Smooth muscle cell (in vitro differentiated cells): ENCODE results near the gene NPHP4. TPM values are rescaled to one million over a fixed set of nuclear protein-coding genes. Genes with fewer than 3 reads are reported as not detected.

Experiments
- DNase-seq: peaks from one replicate; lab custom pipeline; 2025; ENCODE audit not compliant: unreplicated experiment; lab: John Stamatoyannopoulos, UW
- H2AFZ ChIP-seq: fragments of 200-600 bp; sonication (generic); 2 replicates; pipeline ENCODE4 v1.6.0; 2016; ENCODE audit warnings: antibody characterized with exemption, low read depth, mild to moderate bottlenecking
- H3F3A ChIP-seq: fragments of 200-600 bp; sonication (generic); 2 replicates; pipeline ENCODE4 v1.6.0; 2017; ENCODE audit warnings: antibody characterized with exemption, low read depth
- H3K27ac ChIP-seq: fragments of 200-600 bp; sonication (generic); 2 replicates; pipeline ENCODE4 v1.5.1; 2016; ENCODE audit warnings: low read depth, mild to moderate bottlenecking
- H3K27me3 ChIP-seq: fragments of 200-600 bp; sonication (generic); 2 replicates; pipeline ENCODE4 v1.6.1; 2016; ENCODE audit warnings: low read depth, mild to moderate bottlenecking
- H3K36me3 ChIP-seq: fragments of 200-600 bp; sonication (generic); 2 replicates; pipeline ENCODE4 v1.5.1; 2016; ENCODE audit warnings: low read depth
- H3K4me1 ChIP-seq: fragments of 200-600 bp; sonication (generic); 2 replicates; pipeline ENCODE4 v1.5.1; 2016; ENCODE audit warnings: low read depth
- H3K4me2 ChIP-seq: fragments of 200-600 bp; sonication (generic); 2 replicates; pipeline ENCODE4 v1.6.0; 2016; ENCODE audit warnings: mild to moderate bottlenecking
- H3K4me3 ChIP-seq: fragments of 200-600 bp; sonication (generic); 2 replicates; pipeline ENCODE4 v1.5.1; 2016; ENCODE audit warnings: mild to moderate bottlenecking
- H3K79me2 ChIP-seq: fragments of 200-600 bp; sonication (generic); 2 replicates; pipeline ENCODE4 v1.6.0; 2016; ENCODE audit warnings: low read depth, mild to moderate bottlenecking
- H3K9ac ChIP-seq: fragments of 200-600 bp; sonication (generic); 2 replicates; pipeline ENCODE4 v1.6.0; 2016; ENCODE audit warnings: low read depth
- H3K9me3 ChIP-seq: fragments of 200-600 bp; sonication (generic); replicated peaks from 2 replicates; pipeline ENCODE4 v1.5.1; 2016; ENCODE audit warnings: low read depth
- H4K20me1 ChIP-seq: fragments of 200-600 bp; sonication (generic); 2 replicates; pipeline ENCODE4 v1.6.0; 2016; ENCODE audit warnings: low read depth
- CTCF ChIP-seq: fragments of 200-600 bp; sonication (generic); IDR thresholded peaks from 2 replicates; pipeline ENCODE4 v1.5.1; 2017; ENCODE audit warnings: borderline replicate concordance, mild to moderate bottlenecking, antibody characterized with exemption; ENCODE audit not compliant: insufficient read depth, poor library complexity, severe bottlenecking
- WGBS: methylation state at CpG from one replicate; pipeline ENCODE4 v1.1.7; 2016; ENCODE audit warnings: low lambda C conversion rate; 5-methylcytosine and 5-hydroxymethylcytosine counted together
- polyA plus RNA-seq: library from polyadenylated mRNA; unstranded; fragments of >200 nt; fragmentation: Nextera tagmentation; extraction: Ambion mirVana; gene quantifications from 2 replicates; pipeline ENCODE4 v1.2.1, GENCODE V29; 2016
- total RNA-seq: library from RNA; depleted of rRNA; stranded (reverse); fragments of >200 nt; gene quantifications from 2 replicates; pipeline ENCODE4 v1.2.3, GENCODE V29; 2014

The NPHP4 gene
- total and polyA plus RNA-seq, 2 experiments from 2014 or later = 5.4 to 8.4 TPM

- Histone ChIP-seq H3K4me3 (no peak overlapping the region), H3F3A (no peaks in the 10 kb centered on the region), H3K27ac (no peak overlapping the region), H3K36me3 (no peaks in the 10 kb centered on the region), H3K9ac (no peak overlapping the region), H3K27me3 (peaks cover under 1% of the 10 kb centered on the region), H4K20me1 (no peaks in the 10 kb centered on the region), H3K4me2 (no peak overlapping the region), H3K9me3 (no peaks in the 10 kb centered on the region), H3K4me1 (no peaks in the 10 kb centered on the region), H3K79me2 (no peaks in the 10 kb centered on the region), H2AFZ (no peak overlapping the region)
- no peak for DNase-seq
- no peak for TF ChIP-seq CTCF
- 79% methylated on average over 13 of the region's 13 CpGs for WGBS
Measured at GRCh38 chr1:5826601-5827000, 165.6 kb downstream of the NPHP4 start.

- Histone ChIP-seq H3K4me2 (no peak overlapping the region), H4K20me1 (no peaks in the 10 kb centered on the region), H3K27ac (no peak overlapping the region), H3F3A (no peaks in the 10 kb centered on the region), H3K27me3 (peaks cover 2% of the 10 kb centered on the region), H3K9ac (no peak overlapping the region), H3K36me3 (no peaks in the 10 kb centered on the region), H3K4me1 (no peaks in the 10 kb centered on the region), H2AFZ (no peak overlapping the region), H3K79me2 (no peaks in the 10 kb centered on the region), H3K9me3 (no peaks in the 10 kb centered on the region), H3K4me3 (no peak overlapping the region)
- no peak for DNase-seq
- 94% methylated on average over 16 of the region's 16 CpGs for whole genome bisulfite sequencing
- TF ChIP-seq CTCF = no peak
Measured at GRCh38 chr1:5822726-5823125, 169.5 kb downstream of the NPHP4 start.

GRCh38 chr1:5822266-5822665 lies 170.0 kb downstream of the NPHP4 start:
- no peaks in the 10 kb centered on the region for H3K9me3 ChIP-seq
- H3K9ac ChIP-seq = no peak overlapping the region
- WGBS = 85% methylated on average over 5 of the region's 5 CpGs
- H3K4me1 ChIP-seq = no peaks in the 10 kb centered on the region
- no peak overlapping the region for H2AFZ ChIP-seq
- no peak for TF ChIP-seq CTCF
- no peaks in the 10 kb centered on the region for H4K20me1 ChIP-seq
- H3K79me2 ChIP-seq = no peaks in the 10 kb centered on the region
- H3K27ac ChIP-seq = no peak overlapping the region
- no peaks in the 10 kb centered on the region for H3F3A ChIP-seq
- H3K4me3 ChIP-seq = no peak overlapping the region
- no peaks in the 10 kb centered on the region for H3K36me3 ChIP-seq
- H3K4me2 ChIP-seq = no peak overlapping the region
- peaks cover 2% of the 10 kb centered on the region for H3K27me3 ChIP-seq
- no peak for DNase-seq

DNA sequence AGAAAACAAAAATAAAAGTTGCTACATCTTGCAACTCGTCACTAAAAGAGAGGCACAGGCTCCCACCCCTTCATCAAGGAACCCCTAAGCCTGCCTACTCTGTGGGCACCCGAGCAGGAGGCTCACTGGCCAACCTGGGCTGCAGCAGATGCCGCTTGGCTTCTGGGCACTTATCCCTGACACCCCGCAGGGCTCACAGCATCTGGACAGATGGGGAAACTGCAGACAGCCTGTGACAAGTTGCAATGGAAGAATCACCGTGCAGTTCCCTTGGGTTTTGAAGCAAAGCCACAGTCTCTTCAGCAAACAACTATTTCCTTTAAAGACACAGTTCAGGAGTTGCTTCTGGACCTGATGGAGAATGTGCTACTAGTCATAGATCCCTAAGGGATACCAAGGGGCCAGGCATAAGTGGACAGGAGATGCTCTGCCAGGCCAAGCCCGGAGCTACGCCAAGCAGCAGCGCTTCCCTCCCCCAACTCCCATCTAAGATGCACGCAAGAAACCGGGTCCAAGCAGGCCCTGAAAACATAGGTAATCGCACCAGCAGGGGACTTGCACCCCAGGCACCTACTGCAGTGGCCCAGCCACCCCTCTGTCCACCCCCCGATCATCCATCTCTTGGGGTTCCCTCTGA lies 170.6 kb downstream of the NPHP4 start:
- Histone ChIP-seq H3K4me3 (no peak overlapping the region), H2AFZ (no peak overlapping the region), H4K20me1 (no peaks in the 10 kb centered on the region), H3K9me3 (no peaks in the 10 kb centered on the region), H3K27me3 (peaks cover 2% of the 10 kb centered on the region), H3K36me3 (no peaks in the 10 kb centered on the region), H3K4me2 (no peak overlapping the region), H3K79me2 (no peaks in the 10 kb centered on the region), H3K9ac (no peak overlapping the region), H3K27ac (no peak overlapping the region), H3F3A (no peaks in the 10 kb centered on the region), H3K4me1 (no peaks in the 10 kb centered on the region)
- TF ChIP-seq CTCF = no peak
- WGBS = 80% methylated on average over 12 of the region's 12 CpGs
- DNase-seq = no peak
